ENCODE measurements around the gene GRIP1. TPM values are rescaled to one million over a fixed set of nuclear protein-coding genes. Genes with fewer than 3 reads are reported as not detected.

The GRIP1 gene
- total and polyA plus RNA-seq, 2 donors (not counting 3 experiments of a cell fraction or from before 2014, with no cell fraction given), result 0.04 to 0.69 TPM

- Histone ChIP-seq H2AFZ (ENCODE audit: low read depth, low read length) (no peak overlapping the region), H3K9me1 (replicated peaks; ENCODE audit: control insufficient read depth, extremely low read depth, insufficient read depth, low read length) (no peaks in the 10 kb centered on the region), H3K36me3 (ENCODE audit: control insufficient read depth in 2 of 2, extremely low read depth in 1 of 2, insufficient read depth in 2 of 2, low read length in 2 of 2) (no peaks in the 10 kb centered on the region), H3K9ac (replicated peaks; ENCODE audit: extremely low read depth, insufficient read depth, low read length) (no peak overlapping the region), H3K27me3 (ENCODE audit: control insufficient read depth in 2 of 2, insufficient read depth in 2 of 2, low read length in 2 of 2) (peaks cover 0 to 5% of the 10 kb centered on the region in 2 experiments), H3K4me3 (replicated peaks in 1 of 3; ENCODE audit: insufficient read depth in 1 of 3, low read depth in 1 of 3, low read length in 3 of 3) (no peak overlapping the region), H3K27ac (ENCODE audit: insufficient read depth, low read depth, low read length) (no peak overlapping the region), H4K20me1 (replicated peaks; ENCODE audit: control insufficient read depth, extremely low read depth, insufficient read depth, low read length) (no peaks in the 10 kb centered on the region), H3K4me1 (ENCODE audit: control insufficient read depth, extremely low read depth, insufficient read depth, low read length) (no peaks in the 10 kb centered on the region), H3K4me2 (ENCODE audit: insufficient read depth, low read length) (no peak overlapping the region), H3K9me3 (replicated peaks; ENCODE audit: control insufficient read depth, insufficient read depth, low read length) (no peaks in the 10 kb centered on the region), H3K79me2 (ENCODE audit: control insufficient read depth, insufficient read depth, low read length) (no peaks in the 10 kb centered on the region)
- ChIA-PET POLR2A (no interaction called here), CTCF (no interaction called here)
- dilution Hi-C loops (cut with MboI; ENCODE audit: extremely low pct_ligation_motif_present, low sequenced_read_pairs), result no loop called here
- intact Hi-C loops (cut with micrococcal nuclease), result no loop called here
- DNase-seq (ENCODE audit: low read depth, low spot score) (no peak), FAIRE-seq (no peak)
- TF ChIP-seq POLR2A (IDR thresholded peaks at IDR 0.05; ENCODE audit: low read depth, low read length) (no peak), MAX (IDR thresholded peaks at IDR 0.05; ENCODE audit: insufficient read depth, insufficient read length) (no peak), GATA2 (IDR thresholded peaks at IDR 0.05; ENCODE audit: insufficient read depth, insufficient read length, low read depth, low read length) (no peak), EZH2 (IDR thresholded peaks at IDR 0.05; ENCODE audit: borderline replicate concordance, low read depth, low read length, severe bottlenecking) (no peak), CTCF (IDR thresholded peaks at IDR 0.05; ENCODE audit: extremely low read depth in 1 of 2, insufficient read depth in 1 of 2, low read depth in 1 of 2, low read length in 2 of 2) (no peak), MYC (IDR thresholded peaks at IDR 0.05; ENCODE audit: low read depth, low read length) (no peak), JUN (IDR thresholded peaks at IDR 0.05; ENCODE audit: borderline replicate concordance, insufficient read depth, insufficient read length, low read depth) (no peak), FOS (IDR thresholded peaks at IDR 0.05; ENCODE audit: borderline replicate concordance, insufficient read depth, low read length) (no peak), POLR2AphosphoS5 (IDR thresholded peaks at IDR 0.05; ENCODE audit: insufficient read depth, low read depth, low read length) (no peak)
- BruUV-seq (replicated peaks), result no TSS peak
Measured at GRCh38 chr12:66607147-66607546, 71.7 kb downstream of the GRIP1 start.

Measured in endothelial cell of umbilical vein (primary cell).